Amniotic epithelial cell (primary cell): ENCODE results near the gene PEX5L.
"Not testable (repeated sequence)": the region's sequence is repeated elsewhere in the genome, so short reads cannot be mapped to it uniquely, and the experiment has no call there.

Experiments used
- DNase-seq: peaks from one replicate; pipeline ENCODE4 v3.0.0-alpha.2; 2010; ENCODE audit warnings: low read depth

The PEX5L gene

GRCh38 chr3:180011927-180012326 is 24.8 kb downstream of the PEX5L start:
- no peak for DNase-seq

GRCh38 chr3:180008318-180008717 is 28.4 kb downstream of the PEX5L start:
- DNase-seq, result not testable (repeated sequence)

GRCh38 chr3:180004542-180004941 is 32.2 kb downstream of the PEX5L start:
- DNase-seq, result no peak

GRCh38 chr3:180002006-180002405 is 34.7 kb downstream of the PEX5L start:
- DNase-seq, result no peak

- DNase-seq, result no peak
These were observed 36.2 kb downstream of the PEX5L start for GRCh38 chr3:180000500-180000899.

- no peak for DNase-seq
These were observed 41.3 kb downstream of the PEX5L start for GRCh38 chr3:179995406-179995805.

GRCh38 chr3:179991883-179992282 is 44.9 kb downstream of the PEX5L start:
- DNase-seq, result peak; percentile 35

GRCh38 chr3:179991104-179991503 is 45.6 kb downstream of the PEX5L start:
- DNase-seq, result no peak

GRCh38 chr3:179981646-179982045 is 55.1 kb downstream of the PEX5L start:
- no peak for DNase-seq

- DNase-seq, result no peak
These were observed 59.4 kb downstream of the PEX5L start for GRCh38 chr3:179977356-179977755.

- DNase-seq, result peak; percentile 58
These were observed 62.8 kb downstream of the PEX5L start for GRCh38 chr3:179973931-179974361.

GRCh38 chr3:179972881-179973423 is 63.8 kb downstream of the PEX5L start:
- no peak for DNase-seq

- peak; percentile 48 for DNase-seq
These were observed 65.5 kb downstream of the PEX5L start for GRCh38 chr3:179971280-179971679.

GRCh38 chr3:179970746-179971145 is 66.0 kb downstream of the PEX5L start:
- DNase-seq, result no peak

- peak; percentile 93 for DNase-seq
These were observed 67.2 kb downstream of the PEX5L start for GRCh38 chr3:179969525-179969924.

- peak; percentile 89 for DNase-seq
These were observed 69.1 kb downstream of the PEX5L start for GRCh38 chr3:179967622-179968021.

GRCh38 chr3:179964890-179965289 is 71.8 kb downstream of the PEX5L start:
- DNase-seq, result no peak

- DNase-seq, result no peak
These were observed 73.9 kb downstream of the PEX5L start for GRCh38 chr3:179962629-179963387.

GRCh38 chr3:179961703-179962078 is 75.0 kb downstream of the PEX5L start:
- no peak for DNase-seq

GRCh38 chr3:179961071-179961702 is 75.5 kb downstream of the PEX5L start:
- no peak for DNase-seq

GRCh38 chr3:179958759-179959158 is 78.0 kb downstream of the PEX5L start:
- DNase-seq, result no peak

- peak; percentile 65 for DNase-seq
These were observed 78.6 kb downstream of the PEX5L start for GRCh38 chr3:179958143-179958542.

- no peak for DNase-seq
These were observed 79.4 kb downstream of the PEX5L start for GRCh38 chr3:179957264-179957845.
